PC-3 (cell line): ENCODE results near the gene SYT7. TPM values are rescaled to one million over a fixed set of nuclear protein-coding genes. Genes with fewer than 3 reads are reported as not detected.

Experiments
- ATAC-seq: fragments of 200-7000 bp; cut with Tn5 transposase; 2 replicates; pipeline ENCODE4 v1.9.1; 2020; ENCODE audit warnings: mild to moderate bottlenecking, moderate library complexity
- BruUV-seq: library from RNA; stranded (reverse); fragments of 400-500 nt; replicated peaks from 2 replicates; lab custom pipeline; 2021; lab: Mats Ljungman, UMichigan
- CTCF ChIA-PET: fragments of 300-600 bp; sonication (Branson Sonifier 250); formaldehyde crosslinking; loops from one replicate; lab custom pipeline; 2022; ENCODE audit warnings: antibody characterized with exemption; lab: Charles Lee
- POLR2A ChIA-PET: fragments of 300-600 bp; sonication (Branson Sonifier 250); formaldehyde crosslinking; loops from one replicate; lab custom pipeline; 2022; ENCODE audit warnings: antibody characterized with exemption; ENCODE audit not compliant: unreplicated experiment; lab: Charles Lee
- DNase-seq: peaks from one replicate; pipeline ENCODE4 v3.0.0-alpha.2; 2015
- H2AFZ ChIP-seq: fragments of 300-600 bp; sonication (generic); 2 replicates; pipeline ENCODE4 v1.6.0; 2016; ENCODE audit warnings: antibody characterized with exemption, low read length
- H3F3A ChIP-seq: fragments of 300-600 bp; sonication (generic); one replicate; pipeline ENCODE4 v1.6.0; 2017; ENCODE audit warnings: antibody characterized with exemption, low read length, control low read depth, mild to moderate bottlenecking; ENCODE audit not compliant: unreplicated experiment
- H3K27ac ChIP-seq: fragments of 300-600 bp; sonication (generic); 2 replicates; pipeline ENCODE4 v1.5.1; 2016; ENCODE audit warnings: mild to moderate bottlenecking, low read length
- H3K27me3 ChIP-seq: fragments of 300-600 bp; sonication (generic); 2 replicates; pipeline ENCODE4 v1.6.1; 2016; ENCODE audit warnings: low read length, mixed read lengths
- H3K36me3 ChIP-seq: fragments of 300-600 bp; sonication (generic); 2 replicates; pipeline ENCODE4 v1.6.1; 2016; ENCODE audit warnings: low read depth, mixed run types, low read length, mixed read lengths
- H3K4me1 ChIP-seq: fragments of 300-600 bp; sonication (generic); 2 replicates; pipeline ENCODE4 v1.5.1; 2016; ENCODE audit warnings: low read length; ENCODE audit not compliant: insufficient read depth
- H3K4me2 ChIP-seq: fragments of 300-600 bp; sonication (generic); 2 replicates; pipeline ENCODE4 v1.6.0; 2016; ENCODE audit warnings: low read length
- H3K4me3 ChIP-seq: fragments of 300-600 bp; sonication (generic); 2 replicates; pipeline ENCODE4 v1.5.1; 2016; ENCODE audit warnings: mild to moderate bottlenecking, low read length, mixed read lengths
- H3K79me2 ChIP-seq: fragments of 300-600 bp; sonication (generic); 2 replicates; pipeline ENCODE4 v1.6.1; 2017; ENCODE audit warnings: low read length, mixed read lengths
- H3K9ac ChIP-seq: fragments of 300-600 bp; sonication (generic); 2 replicates; pipeline ENCODE4 v1.6.0; 2016; ENCODE audit warnings: mild to moderate bottlenecking, low read length
- H3K9me2 ChIP-seq: fragments of 300-600 bp; sonication (generic); replicated peaks from 2 replicates; pipeline ENCODE4 v1.6.1; 2016; ENCODE audit warnings: mixed run types, low read length, mixed read lengths
- H3K9me3 ChIP-seq: fragments of 300-600 bp; sonication (generic); 2 replicates; pipeline ENCODE4 v1.6.1; 2016; ENCODE audit warnings: low read length, mixed read lengths
- H4K20me1 ChIP-seq: fragments of 300-600 bp; sonication (generic); 2 replicates; pipeline ENCODE4 v1.6.1; 2016; ENCODE audit warnings: low read length, mixed read lengths
- CTCF ChIP-seq: fragments of 300-600 bp; sonication (generic); conservative IDR thresholded peaks from 2 replicates; pipeline ENCODE4 v1.5.1; 2017; ENCODE audit warnings: antibody characterized with exemption, low read depth, mild to moderate bottlenecking, low read length
- EZH2 ChIP-seq: fragments of 300-600 bp; sonication (generic); IDR thresholded peaks from one replicate; pipeline ENCODE4 v1.6.1; 2017; ENCODE audit warnings: antibody characterized with exemption, mild to moderate bottlenecking, low read length; ENCODE audit not compliant: unreplicated experiment
- EZH2phosphoT487 ChIP-seq: fragments of 300-600 bp; sonication (generic); IDR thresholded peaks from 2 replicates; pipeline ENCODE4 v1.6.1; 2018; ENCODE audit warnings: mild to moderate bottlenecking, antibody characterized with exemption, low read length, borderline replicate concordance
- intact Hi-C: fragments of 100-400 bp; cut with micrococcal nuclease; formaldehyde crosslinking; loops from 2 replicates; pipeline ENCODE4 v1.9.0; 2023
- total RNA-seq: library from RNA; depleted of rRNA; stranded (reverse); fragments of >200 nt; gene quantifications from 2 replicates; pipeline ENCODE4 v1.2.3, GENCODE V29; 2014

SYT7 gene
- total RNA-seq, 1 experiment from 2014 or later, result 23.2 TPM

GRCh38 chr11:61609980-61610366, 29.1 kb upstream of the SYT7 start:
- Histone ChIP-seq H3K4me3 (no peak overlapping the region), H4K20me1 (no peaks in the 10 kb centered on the region), H3K4me2 (peak overlapping the region; percentile 42; the same call in 1 of the 2 replicates), H2AFZ (no peak overlapping the region), H3K9me3 (no peaks in the 10 kb centered on the region), H3K27ac (no peak overlapping the region), H3K4me1 (peaks cover 33% of the 10 kb centered on the region), H3K79me2 (no peaks in the 10 kb centered on the region), H3K9me2 (no peaks in the 10 kb centered on the region), H3K9ac (no peak overlapping the region), H3K27me3 (no peaks in the 10 kb centered on the region), H3K36me3 (no peaks in the 10 kb centered on the region), H3F3A (no peaks in the 10 kb centered on the region)
- BruUV-seq, result no TSS peak
- TF ChIP-seq EZH2phosphoT487, result no peak
- TF ChIP-seq CTCF, result peak; percentile 43
- ChIA-PET CTCF (no interaction called here), POLR2A (no interaction called here)
- ATAC-seq (peak; percentile 21; the same call in 1 of the 2 replicates), DNase-seq (peak; percentile 28)
- intact Hi-C loops, result no loop called here

GRCh38 chr11:61609000-61609979, 28.4 kb upstream of the SYT7 start:
- peaks cover 33% of the 10 kb centered on the region for H3K4me1 ChIP-seq
- H2AFZ ChIP-seq, result no peak overlapping the region; the same call in 1 of the 2 replicates
- no peak for TF ChIP-seq EZH2
- no peak for TF ChIP-seq EZH2phosphoT487
- H3K4me2 ChIP-seq, result peak overlapping the region; percentile 42
- ChIA-PET CTCF (no interaction called here), POLR2A (no interaction called here)
- intact Hi-C loops, result no loop called here
- DNase-seq, result peak; percentile 62
- BruUV-seq, result no TSS peak
- H3K79me2 ChIP-seq, result no peaks in the 10 kb centered on the region
- peak; percentile 75 for ATAC-seq
- no peak overlapping the region for H3K9ac ChIP-seq
- no peak overlapping the region for H3K4me3 ChIP-seq
- H3K27me3 ChIP-seq, result no peaks in the 10 kb centered on the region
- H3K36me3 ChIP-seq, result no peaks in the 10 kb centered on the region
- no peaks in the 10 kb centered on the region for H3K9me2 ChIP-seq
- no peaks in the 10 kb centered on the region for H3F3A ChIP-seq
- no peaks in the 10 kb centered on the region for H4K20me1 ChIP-seq
- H3K9me3 ChIP-seq, result no peaks in the 10 kb centered on the region
- H3K27ac ChIP-seq, result no peak overlapping the region

- no peak for ATAC-seq
- Histone ChIP-seq H3K79me2 (no peaks in the 10 kb centered on the region), H3K9ac (no peak overlapping the region), H3K9me3 (no peaks in the 10 kb centered on the region), H2AFZ (no peak overlapping the region), H4K20me1 (no peaks in the 10 kb centered on the region), H3K36me3 (no peaks in the 10 kb centered on the region), H3K4me1 (peaks cover 44% of the 10 kb centered on the region), H3K27me3 (no peaks in the 10 kb centered on the region), H3K4me2 (no peak overlapping the region), H3F3A (no peaks in the 10 kb centered on the region), H3K4me3 (no peak overlapping the region), H3K27ac (no peak overlapping the region), H3K9me2 (no peaks in the 10 kb centered on the region)
- TF ChIP-seq EZH2phosphoT487, result no peak
- CTCF ChIA-PET, result no interaction called here
- intact Hi-C loops, result no loop called here
- POLR2A ChIA-PET, result interaction anchor here (0.6 kb wide), 1 partner anchor 20 kb away, joined by 3 read pairs; no protein-coding TSS in a partner anchor
- no TSS peak for BruUV-seq
- DNase-seq, result no peak
Measured at GRCh38 chr11:61607920-61608599, 27.2 kb upstream of the SYT7 start.
